PC-3 (cell line): Measurements from ENCODE around the gene TSPO.

Experiments used
- EZH2 ChIP-seq: fragments of 300-600 bp; sonication (generic); IDR thresholded peaks from one replicate; pipeline ENCODE4 v1.6.1; 2017; ENCODE audit warnings: antibody characterized with exemption, mild to moderate bottlenecking, low read length; ENCODE audit not compliant: unreplicated experiment
- TF ChIP-seq, protein P1 (sequence below): fragments of 300-600 bp; sonication (generic); conservative IDR thresholded peaks from 2 replicates; pipeline ENCODE4 v1.5.1; 2017; ENCODE audit warnings: antibody characterized with exemption, low read depth, mild to moderate bottlenecking, low read length

DNA sequence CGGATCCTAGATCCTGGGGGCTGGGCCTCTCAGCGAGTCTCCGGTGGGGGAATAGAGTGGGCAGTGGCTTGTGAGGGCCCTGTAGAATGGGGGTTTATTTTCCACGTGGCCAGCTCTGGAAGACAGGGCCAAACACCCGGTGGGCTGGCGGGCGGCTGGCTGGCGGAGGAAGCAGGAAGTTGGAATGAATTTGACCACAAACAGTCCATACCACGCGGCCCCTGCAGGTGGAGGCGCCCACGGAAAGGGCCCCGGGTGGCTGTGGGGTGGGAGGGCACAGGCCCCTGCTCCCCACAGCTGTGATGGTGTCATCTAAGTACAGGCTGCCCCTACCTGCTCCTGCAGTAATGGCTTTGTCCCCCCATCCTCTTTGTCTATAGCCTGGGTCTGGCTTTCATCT, 23.2 kb upstream of the TSPO start:
- TF ChIP-seq, protein P1, sequence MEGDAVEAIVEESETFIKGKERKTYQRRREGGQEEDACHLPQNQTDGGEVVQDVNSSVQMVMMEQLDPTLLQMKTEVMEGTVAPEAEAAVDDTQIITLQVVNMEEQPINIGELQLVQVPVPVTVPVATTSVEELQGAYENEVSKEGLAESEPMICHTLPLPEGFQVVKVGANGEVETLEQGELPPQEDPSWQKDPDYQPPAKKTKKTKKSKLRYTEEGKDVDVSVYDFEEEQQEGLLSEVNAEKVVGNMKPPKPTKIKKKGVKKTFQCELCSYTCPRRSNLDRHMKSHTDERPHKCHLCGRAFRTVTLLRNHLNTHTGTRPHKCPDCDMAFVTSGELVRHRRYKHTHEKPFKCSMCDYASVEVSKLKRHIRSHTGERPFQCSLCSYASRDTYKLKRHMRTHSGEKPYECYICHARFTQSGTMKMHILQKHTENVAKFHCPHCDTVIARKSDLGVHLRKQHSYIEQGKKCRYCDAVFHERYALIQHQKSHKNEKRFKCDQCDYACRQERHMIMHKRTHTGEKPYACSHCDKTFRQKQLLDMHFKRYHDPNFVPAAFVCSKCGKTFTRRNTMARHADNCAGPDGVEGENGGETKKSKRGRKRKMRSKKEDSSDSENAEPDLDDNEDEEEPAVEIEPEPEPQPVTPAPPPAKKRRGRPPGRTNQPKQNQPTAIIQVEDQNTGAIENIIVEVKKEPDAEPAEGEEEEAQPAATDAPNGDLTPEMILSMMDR, result no peak
- TF ChIP-seq EZH2, result no peak
